ENCODE measurements around the gene PLD5. TPM values are rescaled to one million over a fixed set of nuclear protein-coding genes. Genes with fewer than 3 reads are reported as not detected.

PLD5 gene
- total and polyA plus RNA-seq, 2 of the 13 experiments (the other 11 are each of a cell fraction or from before 2014, with no cell fraction given): not detected

DNA sequence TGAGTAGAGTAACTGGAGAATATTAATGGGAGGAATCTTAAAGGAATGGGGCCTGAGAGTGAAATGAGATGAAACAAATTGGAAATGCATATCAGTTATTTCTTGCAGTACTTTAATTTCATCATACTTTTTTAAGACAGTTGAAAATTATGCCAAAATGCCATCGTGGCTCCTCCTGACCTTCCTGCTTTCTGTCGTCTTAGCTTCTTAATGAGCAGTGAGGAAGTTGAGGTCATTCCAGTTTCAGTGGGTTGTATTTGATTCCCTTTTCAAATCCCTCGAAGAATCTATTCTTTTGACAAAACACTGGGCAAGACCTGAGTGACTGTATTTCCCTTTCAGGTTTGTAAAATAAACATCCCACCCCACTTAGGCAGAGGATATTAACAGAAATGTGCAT lies 390.7 kb downstream of the PLD5 start:
- WGBS (ENCODE audit: low lambda C conversion rate): 0% methylated on average over 3 of the region's 3 CpGs
- Histone ChIP-seq H3K27me3 (ENCODE audit: control insufficient read depth in 1 of 2, insufficient read depth in 2 of 2, low read length in 2 of 2) (no peaks in the 10 kb centered on the region), H3K9ac (ENCODE audit: insufficient read depth, low read depth, low read length) (no peak overlapping the region), H3K36me3 (replicated peaks in 1 of 2; ENCODE audit: control insufficient read depth in 1 of 2, insufficient read depth in 2 of 2, low read length in 2 of 2) (no peaks in the 10 kb centered on the region), H3K9me3 (ENCODE audit: low read length) (no peaks in the 10 kb centered on the region), H3K4me3 (replicated peaks in 1 of 3; ENCODE audit: insufficient read depth in 1 of 3, low read depth in 2 of 3, low read length in 3 of 3) (no peak overlapping the region), H3K79me2 (ENCODE audit: insufficient read depth, low read length) (no peaks in the 10 kb centered on the region), H4K20me1 (ENCODE audit: insufficient read depth, low read length) (no peaks in the 10 kb centered on the region), H3K4me2 (ENCODE audit: low read depth, low read length) (no peak overlapping the region), H2AFZ (ENCODE audit: low read length) (no peak overlapping the region), H3K4me1 (ENCODE audit: insufficient read depth, low read length) (no peaks in the 10 kb centered on the region), H3K27ac (ENCODE audit: extremely low read length, insufficient read depth, low read length) (no peak overlapping the region)
- CTCF ChIA-PET (ENCODE audit: low intra/inter-chr PET ratio, low total read pairs): no interaction called here
- FAIRE-seq (no peak), ATAC-seq (no peak), DNase-seq (ENCODE audit: low spot score) (no peak)
- intact Hi-C loops (cut with micrococcal nuclease; ENCODE audit: unreplicated experiment): no loop called here
- no TSS peak for BruUV-seq (replicated peaks)
- POLR2A ChIA-PET: no interaction called here
- no peak for TF ChIP-seq NR2F1 (CRISPR knock-in tag; IDR thresholded peaks at IDR 0.05)
- TF ChIP-seq, protein P1, sequence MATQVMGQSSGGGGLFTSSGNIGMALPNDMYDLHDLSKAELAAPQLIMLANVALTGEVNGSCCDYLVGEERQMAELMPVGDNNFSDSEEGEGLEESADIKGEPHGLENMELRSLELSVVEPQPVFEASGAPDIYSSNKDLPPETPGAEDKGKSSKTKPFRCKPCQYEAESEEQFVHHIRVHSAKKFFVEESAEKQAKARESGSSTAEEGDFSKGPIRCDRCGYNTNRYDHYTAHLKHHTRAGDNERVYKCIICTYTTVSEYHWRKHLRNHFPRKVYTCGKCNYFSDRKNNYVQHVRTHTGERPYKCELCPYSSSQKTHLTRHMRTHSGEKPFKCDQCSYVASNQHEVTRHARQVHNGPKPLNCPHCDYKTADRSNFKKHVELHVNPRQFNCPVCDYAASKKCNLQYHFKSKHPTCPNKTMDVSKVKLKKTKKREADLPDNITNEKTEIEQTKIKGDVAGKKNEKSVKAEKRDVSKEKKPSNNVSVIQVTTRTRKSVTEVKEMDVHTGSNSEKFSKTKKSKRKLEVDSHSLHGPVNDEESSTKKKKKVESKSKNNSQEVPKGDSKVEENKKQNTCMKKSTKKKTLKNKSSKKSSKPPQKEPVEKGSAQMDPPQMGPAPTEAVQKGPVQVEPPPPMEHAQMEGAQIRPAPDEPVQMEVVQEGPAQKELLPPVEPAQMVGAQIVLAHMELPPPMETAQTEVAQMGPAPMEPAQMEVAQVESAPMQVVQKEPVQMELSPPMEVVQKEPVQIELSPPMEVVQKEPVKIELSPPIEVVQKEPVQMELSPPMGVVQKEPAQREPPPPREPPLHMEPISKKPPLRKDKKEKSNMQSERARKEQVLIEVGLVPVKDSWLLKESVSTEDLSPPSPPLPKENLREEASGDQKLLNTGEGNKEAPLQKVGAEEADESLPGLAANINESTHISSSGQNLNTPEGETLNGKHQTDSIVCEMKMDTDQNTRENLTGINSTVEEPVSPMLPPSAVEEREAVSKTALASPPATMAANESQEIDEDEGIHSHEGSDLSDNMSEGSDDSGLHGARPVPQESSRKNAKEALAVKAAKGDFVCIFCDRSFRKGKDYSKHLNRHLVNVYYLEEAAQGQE (IDR thresholded peaks at IDR 0.05; ENCODE audit: borderline replicate concordance in 1 of 2, low read depth in 1 of 2, low read length in 2 of 2): no peak
- no peak for TF ChIP-seq U2AF1 (optimal IDR thresholded peaks at IDR 0.05; ENCODE audit: low read depth, low read length)
- TF ChIP-seq ERF (CRISPR knock-in tag; IDR thresholded peaks at IDR 0.05): no peak
- no peak for TF ChIP-seq ZFP37 (CRISPR knock-in tag; IDR thresholded peaks at IDR 0.05; ENCODE audit: borderline replicate concordance)
- TF ChIP-seq ZC3H13 (CRISPR knock-in tag; IDR thresholded peaks at IDR 0.05): no peak
- no peak for TF ChIP-seq ZNF878 (CRISPR knock-in tag; IDR thresholded peaks at IDR 0.05)
- TF ChIP-seq ZNF143 (CRISPR knock-in tag; IDR thresholded peaks at IDR 0.05): no peak
- no peak for TF ChIP-seq ELF4 (CRISPR knock-in tag; IDR thresholded peaks at IDR 0.05; ENCODE audit: borderline replicate concordance)
- TF ChIP-seq NONO (IDR thresholded peaks at IDR 0.05): no peak
- TF ChIP-seq NONO (CRISPR knock-in tag; conservative IDR thresholded peaks at IDR 0.05): no peak
- TF ChIP-seq, protein P2, sequence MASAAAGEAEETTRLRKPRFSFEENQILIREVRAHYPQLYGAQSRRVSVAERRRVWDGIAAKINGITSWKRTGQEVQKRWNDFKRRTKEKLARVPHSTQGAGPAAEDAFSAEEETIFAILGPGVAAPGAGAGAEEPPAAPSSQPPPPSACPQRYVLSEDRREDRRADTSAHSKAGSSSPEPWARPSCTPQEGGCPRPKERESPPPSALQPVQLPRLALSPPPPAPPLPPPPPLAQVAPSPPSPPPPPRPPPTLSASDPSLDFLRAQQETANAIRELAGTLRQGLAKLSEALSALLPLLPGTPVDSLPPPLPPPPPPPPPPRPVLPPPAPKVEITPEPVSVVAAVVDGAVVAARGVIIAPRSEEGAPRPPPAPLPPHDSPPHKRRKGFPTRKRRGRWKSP (CRISPR knock-in tag; IDR thresholded peaks at IDR 0.05): no peak
- TF ChIP-seq EZH2 (conservative IDR thresholded peaks at IDR 0.05; ENCODE audit: low read depth, low read length): no peak
- no peak for TF ChIP-seq FOSL2 (CRISPR knock-in tag; IDR thresholded peaks at IDR 0.05)
- no peak for TF ChIP-seq NFKB2 (CRISPR knock-in tag; IDR thresholded peaks at IDR 0.05; ENCODE audit: borderline replicate concordance)
- TF ChIP-seq, protein P3, sequence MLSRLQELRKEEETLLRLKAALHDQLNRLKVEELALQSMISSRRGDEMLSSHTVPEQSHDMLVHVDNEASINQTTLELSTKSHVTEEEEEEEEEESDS (CRISPR knock-in tag; IDR thresholded peaks at IDR 0.05; ENCODE audit: borderline replicate concordance): no peak
- TF ChIP-seq SATB2 (CRISPR knock-in tag; IDR thresholded peaks at IDR 0.05): no peak
- no peak for TF ChIP-seq MIER2 (CRISPR knock-in tag; IDR thresholded peaks at IDR 0.05)
- TF ChIP-seq NFIB (CRISPR knock-in tag; IDR thresholded peaks at IDR 0.05; ENCODE audit: borderline replicate concordance): no peak
- in situ Hi-C loops (cut with HindIII; ENCODE audit: extremely low pct_ligation_motif_present, low pct_unique_long_range_greater_than_20kb): no loop called here
